Measurements from ENCODE around the gene ZNF689.
"Not testable (repeated sequence)": the region's sequence is repeated elsewhere in the genome, so short reads cannot be mapped to it uniquely, and the experiment has no call there.

ZNF689 gene

GRCh38 chr16:30602616-30603277 is 7.4 kb downstream of the ZNF689 start:
- TF ChIP-seq CTCF (IDR thresholded peaks at IDR 0.05; ENCODE audit: extremely low read depth, missing control alignments), result no peak
- no peak for DNase-seq (ENCODE audit: low spot score)

DNA sequence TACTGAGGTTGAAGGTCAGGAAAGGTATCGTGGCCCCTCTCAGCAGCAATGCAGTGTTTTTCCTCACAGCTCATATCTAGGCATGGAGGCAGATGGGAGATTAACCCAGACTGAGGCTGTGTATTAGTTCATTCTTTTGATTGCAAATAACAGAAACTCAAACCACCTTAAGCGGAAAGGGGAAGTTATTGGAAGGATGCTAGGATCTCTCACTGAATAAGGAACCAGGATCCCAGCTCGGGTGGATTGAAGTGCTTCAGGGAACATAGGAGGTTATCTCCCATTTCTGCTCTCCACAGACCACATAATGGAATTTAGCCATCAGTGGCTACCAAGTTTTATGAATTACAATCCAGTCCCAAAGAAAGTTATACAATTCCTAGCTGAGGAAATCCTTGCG is 8.2 kb downstream of the ZNF689 start:
- no peak for DNase-seq (ENCODE audit: low spot score)
- TF ChIP-seq CTCF (IDR thresholded peaks at IDR 0.05; ENCODE audit: extremely low read depth, missing control alignments), result no peak

DNA sequence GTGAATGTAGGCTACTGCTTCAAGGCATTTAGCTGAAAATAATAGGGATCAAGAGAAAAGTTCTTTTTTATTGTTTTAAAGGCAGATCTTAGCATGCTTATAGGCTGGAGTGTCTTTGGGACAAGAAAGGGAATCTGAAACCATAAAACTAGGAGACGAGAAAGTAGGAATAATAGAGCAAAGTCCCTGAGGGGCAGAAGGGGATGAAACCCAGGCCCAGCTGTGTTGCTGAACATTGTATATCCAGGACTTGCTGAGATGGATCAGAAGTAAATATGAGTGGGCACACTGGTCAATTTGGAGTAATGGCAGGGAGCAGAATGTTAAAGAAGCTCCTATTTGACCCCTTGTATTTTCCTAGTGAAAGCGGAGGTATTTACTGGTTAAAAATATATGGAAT is 9.3 kb downstream of the ZNF689 start:
- no peak for DNase-seq (ENCODE audit: low spot score)

GRCh38 chr16:30600215-30600614 is 10.0 kb downstream of the ZNF689 start:
- TF ChIP-seq CTCF (IDR thresholded peaks at IDR 0.05; ENCODE audit: extremely low read depth, missing control alignments), result no peak
- DNase-seq (ENCODE audit: low spot score), result no peak

More for the DNA sequence above, 9.3 kb downstream of the ZNF689 start:
- TF ChIP-seq CTCF (IDR thresholded peaks at IDR 0.05; ENCODE audit: extremely low read depth, missing control alignments), result no peak

- no peak for DNase-seq (ENCODE audit: low spot score)
- TF ChIP-seq CTCF (IDR thresholded peaks at IDR 0.05; ENCODE audit: extremely low read depth, missing control alignments), result no peak
These were observed 17.3 kb downstream of the ZNF689 start for GRCh38 chr16:30592871-30593270.

DNA sequence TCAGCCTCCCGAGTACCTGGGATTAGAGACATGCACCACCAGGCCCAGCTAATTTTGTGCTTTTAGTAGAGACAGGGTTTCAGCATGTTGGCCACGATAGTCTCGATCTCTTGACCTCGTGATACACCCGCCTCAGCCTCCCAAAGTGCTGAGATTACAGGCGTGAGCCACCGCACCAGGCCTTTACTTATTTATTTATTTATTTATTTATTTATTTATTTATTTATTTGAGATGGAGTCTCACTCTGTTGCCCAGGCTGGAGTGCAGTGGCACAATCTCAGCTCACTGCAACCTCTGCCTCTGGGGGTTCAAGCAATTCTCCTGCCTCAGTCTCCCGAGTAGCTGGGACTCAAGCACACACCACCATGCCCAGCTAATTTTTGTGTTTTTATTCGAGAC is 19.3 kb downstream of the ZNF689 start:
- not testable (repeated sequence) for DNase-seq (ENCODE audit: low spot score)

DNA sequence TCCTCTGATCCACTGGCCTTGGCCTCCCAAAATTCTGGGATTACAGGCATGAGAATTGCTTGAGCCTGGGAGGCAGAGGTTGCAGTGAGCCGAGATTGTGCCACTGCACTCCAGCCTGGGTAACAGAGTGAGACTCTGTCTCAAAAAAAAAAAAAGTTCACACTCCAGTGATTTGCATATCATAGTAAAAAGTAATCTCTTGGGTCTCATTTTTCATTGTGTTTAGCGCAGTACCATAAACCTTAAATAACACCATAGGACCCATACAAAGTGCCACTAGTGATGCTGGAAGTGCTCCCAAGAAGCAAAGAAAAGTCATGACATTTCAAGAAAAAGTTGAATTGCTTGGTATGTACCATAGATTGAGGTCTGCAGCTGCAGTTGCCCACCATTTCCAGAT is 20.6 kb downstream of the ZNF689 start:
- not testable (repeated sequence) for DNase-seq (ENCODE audit: low spot score)

DNA sequence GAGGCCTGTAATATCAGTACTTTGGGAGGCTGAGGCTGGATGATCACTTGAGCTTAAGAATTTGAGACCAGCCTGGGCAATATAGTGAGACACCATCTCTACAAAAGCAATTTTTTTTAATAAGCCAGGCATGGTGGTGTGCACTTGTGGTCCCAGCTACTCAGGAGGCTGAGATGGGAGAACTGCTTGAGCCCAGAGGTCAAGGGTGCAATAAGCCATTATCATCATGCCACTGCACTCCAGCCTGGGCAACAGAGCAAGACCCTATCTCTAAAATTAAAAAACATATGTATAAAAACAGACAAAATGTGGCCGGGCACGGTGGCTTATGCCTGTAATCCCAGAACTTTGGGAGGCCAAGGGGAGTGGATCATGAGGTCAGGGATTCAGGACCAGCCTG is 21.5 kb downstream of the ZNF689 start:
- no peak for DNase-seq (ENCODE audit: low spot score)
- TF ChIP-seq CTCF (IDR thresholded peaks at IDR 0.05; ENCODE audit: extremely low read depth, missing control alignments), result no peak
